Activated naive CD8-positive, alpha-beta T cell treated with anti-CD3 and anti-CD28 coated beads, Interleukin-2, amount 10 ng/mL, durations not matched to agents 7 days and 5 days (primary cell): ENCODE data around the gene MCU. TPM values are rescaled to one million over a fixed set of nuclear protein-coding genes. Genes with fewer than 3 reads are reported as not detected.
"Not testable (repeated sequence)": the region's sequence is repeated elsewhere in the genome, so short reads cannot be mapped to it uniquely, and the experiment has no call there.

Experiments used
- ATAC-seq: fragments of 150-1000 bp; cut with Tn5 transposase; one replicate; pipeline ENCODE4 v1.10.0; 2021; ENCODE audit warnings: low read depth, moderate library complexity
- POLR2A ChIA-PET: fragments of 350-600 bp; sonication (Branson Sonifier 250); formaldehyde crosslinking; loops from one replicate; lab custom pipeline; 2021; ENCODE audit warnings: antibody characterized with exemption; lab: Charles Lee
- DNase-seq: peaks from one replicate; pipeline ENCODE4 v3.0.0; 2021
- H3K27ac Mint-ChIP-seq: one replicate; pipeline ENCODE4 v1.8.0; 2022; ENCODE audit warnings: mild to moderate bottlenecking, mixed read lengths
- H3K27me3 Mint-ChIP-seq: one replicate; pipeline ENCODE4 v1.8.0; 2022; ENCODE audit warnings: mild to moderate bottlenecking, moderate library complexity, mixed read lengths
- H3K36me3 Mint-ChIP-seq: one replicate; pipeline ENCODE4 v1.8.0; 2021; ENCODE audit warnings: mild to moderate bottlenecking, mixed read lengths
- H3K4me1 Mint-ChIP-seq: one replicate; pipeline ENCODE4 v1.8.0; 2021; ENCODE audit warnings: mixed read lengths
- H3K4me3 Mint-ChIP-seq: one replicate; pipeline ENCODE4 v1.8.0; 2022; ENCODE audit warnings: mild to moderate bottlenecking, moderate library complexity, mixed read lengths
- H3K9me3 Mint-ChIP-seq: one replicate; pipeline ENCODE4 v1.8.0; 2021; ENCODE audit warnings: mixed read lengths
- total RNA-seq, 2 experiments: library from RNA; stranded (reverse); gene quantifications; one replicate each; pipeline ENCODE4 v1.2.3, GENCODE V29; 2021

Gene MCU
- total RNA-seq, 2 experiments from 2014 or later, result 12.2 to 14.3 TPM

DNA sequence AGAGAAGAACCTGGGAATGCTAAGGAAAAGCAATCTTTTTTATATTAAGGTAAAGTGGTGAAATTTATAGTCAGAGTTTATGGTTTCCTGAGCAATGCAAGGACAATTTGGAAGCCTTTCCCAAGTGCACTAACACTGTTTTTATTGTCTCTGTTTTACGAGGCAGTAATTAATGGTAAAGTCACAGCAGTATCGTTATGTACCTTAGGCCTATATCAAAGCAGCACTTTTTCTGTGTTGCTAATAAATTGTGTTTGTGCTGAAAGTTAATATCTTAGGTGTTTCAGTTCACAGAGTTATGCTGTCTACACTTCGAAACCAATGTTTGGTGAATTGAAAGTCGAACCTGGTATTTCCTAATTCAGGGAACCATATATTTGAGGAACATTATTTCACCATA is 220.8 kb downstream of the MCU start:
- no peak overlapping the region for H3K4me3 Mint-ChIP-seq
- peaks cover 2% of the 10 kb centered on the region for H3K27me3 Mint-ChIP-seq
- no peaks in the 10 kb centered on the region for H3K36me3 Mint-ChIP-seq
- H3K9me3 Mint-ChIP-seq, result no peaks in the 10 kb centered on the region
- ATAC-seq, result no peak
- DNase-seq, result no peak
- POLR2A ChIA-PET, result no interaction called here
- H3K27ac Mint-ChIP-seq, result no peak overlapping the region
- H3K4me1 Mint-ChIP-seq, result no peaks in the 10 kb centered on the region

DNA sequence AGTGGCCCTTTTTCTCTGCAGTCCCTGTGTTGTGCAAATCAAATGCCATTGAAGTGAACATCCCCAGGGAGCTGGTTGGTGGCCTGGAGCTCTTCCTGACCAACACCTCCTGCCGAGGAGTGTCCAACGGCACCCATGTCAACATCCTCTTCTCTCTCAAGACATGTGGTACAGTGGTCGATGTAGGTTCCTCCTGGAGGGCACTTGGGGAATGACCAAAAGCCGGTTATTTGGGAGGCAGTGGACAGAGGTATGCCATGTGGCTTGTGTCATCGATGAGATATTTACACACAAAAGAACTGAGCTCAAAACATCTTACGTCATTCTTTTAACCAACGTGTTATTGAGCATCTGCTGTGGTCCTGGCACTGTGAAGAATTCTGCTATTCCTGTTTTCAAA is 221.3 kb downstream of the MCU start:
- no peaks in the 10 kb centered on the region for H3K36me3 Mint-ChIP-seq
- POLR2A ChIA-PET, result no interaction called here
- H3K27ac Mint-ChIP-seq, result no peak overlapping the region

DNA sequence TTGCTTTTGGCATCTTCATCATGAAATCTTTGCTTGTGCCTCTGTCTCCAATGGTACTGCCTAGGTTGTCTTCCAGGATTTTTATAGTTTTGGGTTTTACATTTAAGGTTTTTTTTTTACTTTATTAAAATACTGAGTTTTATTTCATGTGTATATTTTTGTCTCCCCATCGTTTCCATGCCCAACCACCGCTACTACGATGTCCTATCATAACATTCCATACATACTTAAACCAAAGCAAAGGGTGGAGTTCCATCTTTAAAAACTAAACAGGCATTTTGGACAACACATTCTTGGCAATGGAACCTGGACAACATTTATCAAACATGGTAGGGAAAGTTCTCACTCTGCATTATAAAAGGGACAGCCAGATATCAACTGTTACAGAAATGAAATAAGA is 225.3 kb downstream of the MCU start:
- H3K4me1 Mint-ChIP-seq, H3K27ac Mint-ChIP-seq, H3K4me3 Mint-ChIP-seq, DNase-seq, H3K36me3 Mint-ChIP-seq, ATAC-seq, POLR2A ChIA-PET: not testable (repeated sequence)
- Mint-ChIP-seq H3K27me3 (peaks cover 18% of the 10 kb centered on the region), H3K9me3 (peaks cover 10% of the 10 kb centered on the region)

More for the DNA sequence above, 221.3 kb downstream of the MCU start:
- Mint-ChIP-seq H3K4me1 (no peaks in the 10 kb centered on the region), H3K4me3 (no peak overlapping the region), H3K27me3 (peaks cover 5% of the 10 kb centered on the region), H3K9me3 (no peaks in the 10 kb centered on the region)
- ATAC-seq (no peak), DNase-seq (no peak)

DNA sequence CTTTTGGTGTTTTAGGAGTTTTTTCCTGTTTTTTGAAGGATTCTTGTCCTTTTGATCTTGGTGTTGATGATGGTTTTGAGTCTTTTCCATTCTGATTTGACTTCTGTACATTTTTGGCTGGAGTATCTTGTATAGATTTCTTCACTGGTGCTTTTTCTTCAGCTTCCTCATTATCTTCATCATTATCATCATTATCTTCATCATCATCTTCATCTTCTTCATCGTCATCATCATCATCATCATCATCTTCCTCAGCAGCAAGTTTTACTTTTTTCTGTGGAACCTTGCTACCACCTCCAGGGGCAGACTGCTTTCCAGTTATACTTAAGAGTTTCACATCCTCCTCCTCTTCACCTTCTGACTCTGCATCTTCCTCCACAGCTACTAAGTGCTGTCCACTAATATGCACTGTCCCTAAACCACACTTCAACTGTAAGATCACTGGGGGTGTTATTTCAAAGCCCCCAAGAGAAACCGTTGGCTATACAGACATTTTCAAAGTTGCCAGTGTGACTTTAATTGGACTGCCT is 225.9 kb downstream of the MCU start:
- H3K4me1 Mint-ChIP-seq, H3K36me3 Mint-ChIP-seq, DNase-seq, POLR2A ChIA-PET, H3K27ac Mint-ChIP-seq, ATAC-seq, H3K4me3 Mint-ChIP-seq: not testable (repeated sequence)
- H3K9me3 Mint-ChIP-seq, result peaks cover 13% of the 10 kb centered on the region
- H3K27me3 Mint-ChIP-seq, result peaks cover 20% of the 10 kb centered on the region

DNA sequence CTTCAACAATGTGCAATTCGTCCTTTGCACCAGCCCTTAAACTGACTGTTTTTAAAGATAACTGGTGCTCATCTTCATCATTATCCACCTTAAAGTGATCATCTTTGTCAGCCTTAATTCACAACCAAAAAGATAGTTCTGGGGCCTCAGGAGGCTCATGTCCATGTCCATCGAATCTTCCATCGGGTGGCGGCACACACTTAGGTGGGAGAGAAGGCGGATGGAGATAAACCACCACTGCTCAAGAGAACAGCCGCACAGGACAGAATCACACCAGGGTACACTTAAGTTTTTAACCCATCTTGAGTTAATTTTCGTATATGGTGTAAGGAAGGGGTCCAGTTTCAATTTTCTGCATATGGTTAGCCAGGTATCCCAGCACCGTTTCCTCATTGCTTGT is 226.4 kb downstream of the MCU start:
- POLR2A ChIA-PET, result no interaction called here
- H3K27me3 Mint-ChIP-seq, result peaks cover 20% of the 10 kb centered on the region
- H3K4me1 Mint-ChIP-seq, result no peaks in the 10 kb centered on the region
- no peak overlapping the region for H3K4me3 Mint-ChIP-seq
- DNase-seq (no peak), ATAC-seq (no peak)
- H3K36me3 Mint-ChIP-seq, result peaks cover 2% of the 10 kb centered on the region
- peaks cover 13% of the 10 kb centered on the region for H3K9me3 Mint-ChIP-seq
- H3K27ac Mint-ChIP-seq, result no peak overlapping the region

DNA sequence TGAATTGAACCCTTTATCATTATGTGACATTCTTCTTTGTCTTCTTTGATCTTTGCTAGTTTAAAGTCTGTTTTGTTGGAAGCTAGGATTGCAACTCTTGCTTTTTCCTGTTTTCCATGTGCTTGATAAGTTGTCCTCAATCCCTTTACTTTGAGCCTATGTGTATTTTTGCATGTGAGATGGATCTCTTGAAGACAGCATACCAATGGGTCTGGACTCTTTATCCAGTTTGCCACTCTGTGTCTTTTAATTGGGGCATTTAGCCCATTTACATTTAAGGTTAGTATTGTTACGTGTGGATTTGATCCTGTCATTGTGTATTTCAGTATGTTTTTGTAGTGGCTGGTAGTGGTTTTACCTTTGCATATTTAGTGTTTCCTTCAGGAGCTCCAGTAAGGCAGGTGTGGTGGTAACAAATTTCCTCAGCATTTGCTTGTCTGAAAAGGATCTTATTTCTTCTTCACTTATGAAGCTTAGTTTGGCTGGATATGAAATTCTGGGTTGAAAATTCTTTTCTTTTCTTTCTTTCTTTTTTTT is 229.3 kb downstream of the MCU start:
- DNase-seq, H3K4me3 Mint-ChIP-seq, POLR2A ChIA-PET, ATAC-seq, H3K36me3 Mint-ChIP-seq, H3K27ac Mint-ChIP-seq, H3K4me1 Mint-ChIP-seq: not testable (repeated sequence)
- H3K27me3 Mint-ChIP-seq, result peaks cover 22% of the 10 kb centered on the region
- peaks cover 13% of the 10 kb centered on the region for H3K9me3 Mint-ChIP-seq

DNA sequence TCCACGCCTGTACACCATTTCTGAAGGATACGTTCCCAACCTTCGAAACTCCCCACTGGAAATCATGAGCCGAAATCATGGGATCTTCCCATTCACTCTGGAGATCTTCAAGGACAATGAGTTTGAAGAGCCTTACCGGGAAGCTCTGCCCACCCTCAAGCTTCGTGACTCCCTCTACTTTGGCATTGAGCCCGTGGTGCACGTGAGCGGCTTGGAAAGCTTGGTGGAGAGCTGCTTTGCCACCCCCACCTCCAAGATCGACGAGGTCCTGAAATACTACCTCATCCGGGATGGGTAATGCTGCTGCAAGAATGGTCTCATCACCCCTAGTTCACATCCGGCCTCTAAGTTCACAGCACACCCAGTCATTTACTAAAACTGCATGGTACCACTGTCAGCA is 232.4 kb downstream of the MCU start:
- peaks cover 15% of the 10 kb centered on the region for H3K27me3 Mint-ChIP-seq
- H3K4me3 Mint-ChIP-seq, result no peak overlapping the region
- H3K4me1 Mint-ChIP-seq, result no peaks in the 10 kb centered on the region
- ATAC-seq (no peak), DNase-seq (no peak)
- H3K27ac Mint-ChIP-seq, result no peak overlapping the region
- H3K36me3 Mint-ChIP-seq, result peaks cover 2% of the 10 kb centered on the region
- POLR2A ChIA-PET, result no interaction called here
- H3K9me3 Mint-ChIP-seq, result peaks cover 13% of the 10 kb centered on the region

DNA sequence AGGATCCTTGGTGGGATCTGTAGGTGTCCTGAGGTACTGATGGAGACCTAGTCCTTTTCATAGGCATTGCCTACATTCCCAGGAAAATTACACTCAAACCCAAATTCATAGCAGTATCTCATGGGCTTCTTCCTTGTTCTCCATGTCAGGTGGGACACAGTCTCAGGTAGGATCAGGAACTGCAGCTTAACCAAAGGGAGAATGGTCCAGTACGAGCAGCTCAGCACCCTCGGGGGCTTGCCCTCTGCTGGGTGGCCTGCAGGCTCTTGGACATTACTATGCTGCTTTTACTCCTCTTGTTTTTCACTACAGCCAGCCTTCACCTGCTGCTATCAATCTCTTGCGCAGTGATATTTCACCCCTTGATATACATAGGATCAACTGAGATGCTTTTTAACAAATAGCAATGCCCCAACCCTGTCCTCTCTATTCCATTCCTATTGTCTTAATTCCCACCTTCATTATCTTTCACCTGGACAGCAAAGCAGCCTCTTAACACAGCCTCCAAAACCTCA is 234.1 kb downstream of the MCU start:
- no peak overlapping the region for H3K27ac Mint-ChIP-seq
- H3K4me1 Mint-ChIP-seq, result no peaks in the 10 kb centered on the region
- POLR2A ChIA-PET, result no interaction called here
- H3K9me3 Mint-ChIP-seq, result peaks cover 5% of the 10 kb centered on the region
- no peak for DNase-seq
- H3K4me3 Mint-ChIP-seq, result no peak overlapping the region
- ATAC-seq, result no peak
- peaks cover 7% of the 10 kb centered on the region for H3K27me3 Mint-ChIP-seq
- peaks cover 2% of the 10 kb centered on the region for H3K36me3 Mint-ChIP-seq

DNA sequence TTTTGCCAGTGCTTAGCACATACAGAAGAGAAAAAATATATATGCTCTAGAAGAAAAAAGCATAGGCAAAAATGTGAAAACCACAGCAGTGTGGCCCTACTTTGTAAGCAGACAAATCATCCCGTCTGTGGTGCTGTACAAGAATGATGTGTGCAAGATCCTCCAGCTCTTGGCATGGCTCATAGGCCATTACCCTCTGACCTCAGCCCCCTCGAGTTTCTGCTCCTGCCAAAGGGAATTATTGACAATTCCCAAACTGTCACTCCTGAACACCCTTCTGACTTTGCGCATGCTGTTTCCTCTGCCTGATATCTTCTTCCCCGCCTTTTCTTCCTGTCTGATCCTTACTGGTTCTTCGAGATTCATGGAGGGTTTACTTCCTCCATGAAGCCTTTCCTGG is 235.5 kb downstream of the MCU start:
- Mint-ChIP-seq H3K27ac (no peak overlapping the region), H3K4me3 (no peak overlapping the region), H3K4me1 (no peaks in the 10 kb centered on the region), H3K9me3 (peaks cover under 1% of the 10 kb centered on the region), H3K36me3 (no peaks in the 10 kb centered on the region), H3K27me3 (peaks cover 6% of the 10 kb centered on the region)
- DNase-seq, result no peak
- POLR2A ChIA-PET, result no interaction called here
- ATAC-seq, result no peak

DNA sequence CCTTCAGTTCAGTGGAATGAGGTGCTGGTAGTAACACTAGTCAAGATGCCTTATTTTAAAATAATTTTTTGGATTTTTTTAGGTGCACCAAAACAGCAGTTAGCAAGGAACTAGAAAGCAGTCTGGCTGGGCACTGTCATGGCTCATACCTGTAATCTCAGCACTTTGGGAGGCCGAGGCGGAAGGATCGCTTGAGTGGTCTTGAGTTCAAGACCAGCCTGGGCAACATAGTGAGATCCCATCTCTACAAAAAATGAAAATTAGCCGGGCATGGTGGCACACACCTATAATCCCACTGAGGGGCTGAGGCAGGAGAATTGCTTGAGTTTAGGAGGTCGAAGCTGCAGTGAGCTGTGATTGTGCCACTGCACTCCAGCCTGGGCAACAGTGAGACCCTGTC is 236.9 kb downstream of the MCU start:
- ATAC-seq, result no peak
- POLR2A ChIA-PET, result no interaction called here

DNA sequence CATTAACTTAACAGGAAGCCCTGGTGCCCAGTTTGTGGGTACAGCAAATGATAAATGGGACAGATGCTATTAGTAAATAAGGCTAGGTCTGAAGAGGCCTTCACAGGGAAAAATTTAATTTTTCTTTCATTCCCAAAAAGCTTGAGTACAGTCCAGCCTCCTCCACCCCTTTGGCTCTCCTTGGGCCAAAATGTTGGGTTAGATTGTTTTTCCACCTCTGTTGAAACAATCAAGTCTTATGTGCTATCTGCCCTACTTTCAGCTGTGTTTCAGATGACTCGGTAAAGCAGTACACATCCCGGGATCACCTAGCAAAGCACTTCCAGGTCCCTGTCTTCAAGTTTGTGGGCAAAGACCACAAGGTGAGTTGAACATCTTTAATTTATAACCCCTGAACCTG is 238.3 kb downstream of the MCU start:
- POLR2A ChIA-PET, result no interaction called here
- Mint-ChIP-seq H3K9me3 (no peaks in the 10 kb centered on the region), H3K4me1 (no peaks in the 10 kb centered on the region), H3K36me3 (no peaks in the 10 kb centered on the region), H3K27me3 (peaks cover 5% of the 10 kb centered on the region), H3K27ac (no peak overlapping the region), H3K4me3 (no peak overlapping the region)
- ATAC-seq, result no peak
- no peak for DNase-seq

More for the DNA sequence above, 236.9 kb downstream of the MCU start:
- Mint-ChIP-seq H3K9me3 (no peaks in the 10 kb centered on the region), H3K4me3 (no peak overlapping the region), H3K4me1 (no peaks in the 10 kb centered on the region), H3K36me3 (no peaks in the 10 kb centered on the region), H3K27ac (no peak overlapping the region), H3K27me3 (peaks cover 5% of the 10 kb centered on the region)
- no peak for DNase-seq

DNA sequence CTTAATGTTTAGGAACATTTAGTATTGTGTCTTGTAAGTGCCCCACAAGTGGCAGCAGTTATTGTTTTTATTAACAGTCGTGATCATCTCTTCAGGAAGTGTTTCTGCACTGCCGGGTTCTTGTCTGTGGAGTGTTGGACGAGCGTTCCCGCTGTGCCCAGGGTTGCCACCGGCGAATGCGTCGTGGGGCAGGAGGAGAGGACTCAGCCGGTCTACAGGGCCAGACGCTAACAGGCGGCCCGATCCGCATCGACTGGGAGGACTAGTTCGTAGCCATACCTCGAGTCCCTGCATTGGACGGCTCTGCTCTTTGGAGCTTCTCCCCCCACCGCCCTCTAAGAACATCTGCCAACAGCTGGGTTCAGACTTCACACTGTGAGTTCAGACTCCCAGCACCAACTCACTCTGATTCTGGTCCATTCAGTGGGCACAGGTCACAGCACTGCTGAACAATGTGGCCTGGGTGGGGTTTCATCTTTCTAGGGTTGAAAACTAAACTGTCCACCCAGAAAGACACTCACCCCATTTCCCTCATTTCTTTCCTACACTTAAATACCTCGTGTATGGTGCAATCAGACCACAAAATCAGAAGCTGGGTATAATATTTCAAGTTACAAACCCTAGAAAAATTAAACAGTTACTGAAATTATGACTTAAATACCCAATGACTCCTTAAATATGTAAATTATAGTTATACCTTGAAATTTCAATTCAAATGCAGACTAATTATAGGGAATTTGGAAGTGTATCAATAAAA is 240.5 kb downstream of the MCU start:
- no peak for ATAC-seq
- POLR2A ChIA-PET, result no interaction called here
- H3K27me3 Mint-ChIP-seq, result peaks cover 2% of the 10 kb centered on the region

DNA sequence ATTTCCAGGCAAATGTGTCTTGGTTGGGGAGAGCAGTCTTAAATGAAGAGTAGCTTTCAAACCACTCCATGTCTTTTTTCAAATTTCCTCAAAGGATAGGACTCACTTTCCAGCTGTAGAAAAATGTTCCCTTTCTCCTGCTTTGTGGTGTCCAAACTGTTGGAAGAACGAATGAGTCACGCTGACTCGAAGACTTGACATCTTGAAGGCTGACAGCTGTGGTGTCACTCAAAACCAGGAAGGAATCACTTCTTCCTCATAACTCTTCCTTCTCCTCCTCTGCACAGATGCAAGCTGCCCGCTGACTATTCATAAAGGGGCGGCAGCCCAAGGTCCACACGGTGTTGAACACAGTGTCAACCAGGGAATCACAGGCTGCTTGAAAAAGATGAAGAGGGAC is 243.4 kb downstream of the MCU start:
- POLR2A ChIA-PET, result no interaction called here
- H3K36me3 Mint-ChIP-seq, result no peaks in the 10 kb centered on the region
- no peaks in the 10 kb centered on the region for H3K27me3 Mint-ChIP-seq
- no peaks in the 10 kb centered on the region for H3K9me3 Mint-ChIP-seq
- DNase-seq, result no peak
- ATAC-seq, result no peak
- no peak overlapping the region for H3K27ac Mint-ChIP-seq
- H3K4me1 Mint-ChIP-seq, result no peaks in the 10 kb centered on the region
- H3K4me3 Mint-ChIP-seq, result no peak overlapping the region

More for the DNA sequence above, 240.5 kb downstream of the MCU start:
- no peaks in the 10 kb centered on the region for H3K4me1 Mint-ChIP-seq
- no peak overlapping the region for H3K27ac Mint-ChIP-seq
- no peaks in the 10 kb centered on the region for H3K36me3 Mint-ChIP-seq
- no peak overlapping the region for H3K4me3 Mint-ChIP-seq
- no peak for DNase-seq
- H3K9me3 Mint-ChIP-seq, result no peaks in the 10 kb centered on the region
